ENCODE measurements around the gene CTCF.
A peak's percentile ranks its signal among the peaks of the same experiment; 100 is the strongest.

Gene CTCF

GRCh38 chr16:67551972-67552371 lies 10.4 kb upstream of the CTCF start:
- Histone ChIP-seq H3K4me3 (ENCODE audit: low read length) (no peak overlapping the region), H3K9ac (ENCODE audit: low read depth, low read length) (peak overlapping the region; percentile 32; the same call in 1 of the 2 replicates), H3K27ac (ENCODE audit: low read length) (no peak overlapping the region), H3K27me3 (ENCODE audit: insufficient read depth, low read length) (no peaks in the 10 kb centered on the region), H3K36me3 (ENCODE audit: insufficient read depth, low read depth, low read length) (peaks cover 6% of the 10 kb centered on the region; the same call in 1 of the 2 replicates), H3K4me1 (ENCODE audit: insufficient read depth, low read length) (no peaks in the 10 kb centered on the region; the same call in 1 of the 2 replicates), H3K9me3 (ENCODE audit: insufficient read depth, low read depth, low read length) (no peaks in the 10 kb centered on the region)

GRCh38 chr16:67552476-67552875 lies 9.8 kb upstream of the CTCF start:
- Histone ChIP-seq H3K4me3 (ENCODE audit: low read length) (no peak overlapping the region), H3K27ac (ENCODE audit: low read length) (no peak overlapping the region), H3K9me3 (ENCODE audit: insufficient read depth, low read depth, low read length) (no peaks in the 10 kb centered on the region), H3K36me3 (ENCODE audit: insufficient read depth, low read depth, low read length) (peaks cover 6% of the 10 kb centered on the region; the same call in 1 of the 2 replicates), H3K27me3 (ENCODE audit: insufficient read depth, low read length) (no peaks in the 10 kb centered on the region), H3K4me1 (ENCODE audit: insufficient read depth, low read length) (no peaks in the 10 kb centered on the region; the same call in 1 of the 2 replicates), H3K9ac (ENCODE audit: low read depth, low read length) (peak overlapping the region; percentile 32; the same call in 1 of the 2 replicates)

DNA sequence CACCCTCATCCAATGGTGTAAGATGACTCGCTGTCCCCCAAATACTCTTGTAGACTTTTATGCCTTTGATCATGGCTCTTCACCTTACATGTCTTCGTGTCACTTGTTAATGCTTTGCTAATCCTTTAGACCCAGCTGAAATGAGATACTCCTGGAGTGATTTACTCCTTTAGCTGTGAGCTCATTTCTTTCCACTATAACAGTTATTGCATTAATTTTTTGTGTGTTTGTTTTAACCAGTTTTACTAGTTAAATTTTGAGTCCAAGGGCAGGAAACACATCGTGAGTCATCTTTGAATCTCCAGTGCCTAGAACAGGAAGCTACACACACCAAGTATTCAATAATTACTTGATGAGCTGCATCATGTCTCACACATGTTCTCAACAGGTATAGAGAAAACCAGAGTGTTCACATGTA lies 6.5 kb upstream of the CTCF start:
- no peaks in the 10 kb centered on the region for H3K9me3 ChIP-seq (ENCODE audit: insufficient read depth, low read depth, low read length)
- H3K36me3 ChIP-seq (ENCODE audit: insufficient read depth, low read depth, low read length), result peaks cover 6% of the 10 kb centered on the region; the same call in 1 of the 2 replicates
- no peaks in the 10 kb centered on the region for H3K27me3 ChIP-seq (ENCODE audit: insufficient read depth, low read length)
- no peak overlapping the region for H3K4me3 ChIP-seq (ENCODE audit: low read length)
- H3K9ac ChIP-seq (ENCODE audit: low read depth, low read length), result no peak overlapping the region; the same call in 1 of the 2 replicates
- H3K4me1 ChIP-seq (ENCODE audit: insufficient read depth, low read length), result peaks cover under 1% of the 10 kb centered on the region
- no peak overlapping the region for H3K27ac ChIP-seq (ENCODE audit: low read length)

- Histone ChIP-seq H3K9ac (ENCODE audit: low read depth, low read length) (no peak overlapping the region), H3K9me3 (ENCODE audit: insufficient read depth, low read depth, low read length) (no peaks in the 10 kb centered on the region), H3K4me3 (ENCODE audit: low read length) (no peak overlapping the region), H3K27me3 (ENCODE audit: insufficient read depth, low read length) (no peaks in the 10 kb centered on the region), H3K4me1 (ENCODE audit: insufficient read depth, low read length) (peaks cover 7% of the 10 kb centered on the region), H3K27ac (ENCODE audit: low read length) (no peak overlapping the region), H3K36me3 (ENCODE audit: insufficient read depth, low read depth, low read length) (peaks cover 6% of the 10 kb centered on the region; the same call in 1 of the 2 replicates)
Observed at GRCh38 chr16:67558859-67559258, 3.5 kb upstream of the CTCF start.

GRCh38 chr16:67560827-67561342 lies 1.4 kb upstream of the CTCF start:
- no peaks in the 10 kb centered on the region for H3K36me3 ChIP-seq (ENCODE audit: insufficient read depth, low read depth, low read length)
- H3K4me3 ChIP-seq (ENCODE audit: low read length), result peak overlapping the region; percentile 96
- H3K27ac ChIP-seq (ENCODE audit: low read length), result no peak overlapping the region
- no peaks in the 10 kb centered on the region for H3K27me3 ChIP-seq (ENCODE audit: insufficient read depth, low read length)
- peaks cover 7% of the 10 kb centered on the region; the same call in 1 of the 2 replicates for H3K4me1 ChIP-seq (ENCODE audit: insufficient read depth, low read length)
- peak overlapping the region; percentile 94; the same call in 1 of the 2 replicates for H3K9ac ChIP-seq (ENCODE audit: low read depth, low read length)
- no peaks in the 10 kb centered on the region for H3K9me3 ChIP-seq (ENCODE audit: insufficient read depth, low read depth, low read length)

DNA sequence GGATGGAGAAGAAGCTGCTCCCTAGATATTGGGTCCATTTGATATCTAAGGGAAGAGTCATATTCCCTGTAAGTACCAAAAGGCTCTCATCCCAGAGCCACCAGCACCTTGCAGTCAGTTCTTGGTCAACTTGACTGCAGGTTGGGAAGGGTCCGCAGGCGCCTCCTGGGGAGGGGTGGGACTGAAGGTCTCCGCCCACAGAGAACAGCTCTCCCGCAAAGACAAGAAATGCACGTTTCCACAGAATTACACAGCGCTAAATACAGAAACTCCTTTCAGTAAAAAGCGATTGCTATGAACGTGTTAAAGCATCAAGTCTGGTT lies 864 bp upstream of the CTCF start:
- H3K27ac ChIP-seq (ENCODE audit: low read length), result peak overlapping the region; percentile 65

GRCh38 chr16:67561824-67562525 lies 351 bp upstream of the CTCF start:
- peak overlapping the region; percentile 65 for H3K27ac ChIP-seq (ENCODE audit: low read length)
- peaks cover 7% of the 10 kb centered on the region; the same call in 1 of the 2 replicates for H3K4me1 ChIP-seq (ENCODE audit: insufficient read depth, low read length)
- no peaks in the 10 kb centered on the region for H3K9me3 ChIP-seq (ENCODE audit: insufficient read depth, low read depth, low read length)
- no peaks in the 10 kb centered on the region for H3K27me3 ChIP-seq (ENCODE audit: insufficient read depth, low read length)
- peak overlapping the region; percentile 96 for H3K4me3 ChIP-seq (ENCODE audit: low read length)
- no peaks in the 10 kb centered on the region for H3K36me3 ChIP-seq (ENCODE audit: insufficient read depth, low read depth, low read length)
- H3K9ac ChIP-seq (ENCODE audit: low read depth, low read length), result peak overlapping the region; percentile 94

More for the DNA sequence above, 864 bp upstream of the CTCF start:
- Histone ChIP-seq H3K9ac (ENCODE audit: low read depth, low read length) (peak overlapping the region; percentile 94), H3K4me1 (ENCODE audit: insufficient read depth, low read length) (peaks cover 7% of the 10 kb centered on the region; the same call in 1 of the 2 replicates), H3K4me3 (ENCODE audit: low read length) (peak overlapping the region; percentile 96), H3K9me3 (ENCODE audit: insufficient read depth, low read depth, low read length) (no peaks in the 10 kb centered on the region), H3K27me3 (ENCODE audit: insufficient read depth, low read length) (no peaks in the 10 kb centered on the region), H3K36me3 (ENCODE audit: insufficient read depth, low read depth, low read length) (no peaks in the 10 kb centered on the region)

GRCh38 chr16:67562918-67563707 lies 787 bp downstream of the CTCF start:
- H3K27ac ChIP-seq (ENCODE audit: low read length), result peak overlapping the region; percentile 41
- no peaks in the 10 kb centered on the region for H3K36me3 ChIP-seq (ENCODE audit: insufficient read depth, low read depth, low read length)
- H3K4me3 ChIP-seq (ENCODE audit: low read length), result peak overlapping the region; percentile 95
- no peaks in the 10 kb centered on the region for H3K27me3 ChIP-seq (ENCODE audit: insufficient read depth, low read length)
- peak overlapping the region; percentile 94 for H3K9ac ChIP-seq (ENCODE audit: low read depth, low read length)
- H3K4me1 ChIP-seq (ENCODE audit: insufficient read depth, low read length), result peaks cover 7% of the 10 kb centered on the region; the same call in 1 of the 2 replicates
- H3K9me3 ChIP-seq (ENCODE audit: insufficient read depth, low read depth, low read length), result no peaks in the 10 kb centered on the region

DNA sequence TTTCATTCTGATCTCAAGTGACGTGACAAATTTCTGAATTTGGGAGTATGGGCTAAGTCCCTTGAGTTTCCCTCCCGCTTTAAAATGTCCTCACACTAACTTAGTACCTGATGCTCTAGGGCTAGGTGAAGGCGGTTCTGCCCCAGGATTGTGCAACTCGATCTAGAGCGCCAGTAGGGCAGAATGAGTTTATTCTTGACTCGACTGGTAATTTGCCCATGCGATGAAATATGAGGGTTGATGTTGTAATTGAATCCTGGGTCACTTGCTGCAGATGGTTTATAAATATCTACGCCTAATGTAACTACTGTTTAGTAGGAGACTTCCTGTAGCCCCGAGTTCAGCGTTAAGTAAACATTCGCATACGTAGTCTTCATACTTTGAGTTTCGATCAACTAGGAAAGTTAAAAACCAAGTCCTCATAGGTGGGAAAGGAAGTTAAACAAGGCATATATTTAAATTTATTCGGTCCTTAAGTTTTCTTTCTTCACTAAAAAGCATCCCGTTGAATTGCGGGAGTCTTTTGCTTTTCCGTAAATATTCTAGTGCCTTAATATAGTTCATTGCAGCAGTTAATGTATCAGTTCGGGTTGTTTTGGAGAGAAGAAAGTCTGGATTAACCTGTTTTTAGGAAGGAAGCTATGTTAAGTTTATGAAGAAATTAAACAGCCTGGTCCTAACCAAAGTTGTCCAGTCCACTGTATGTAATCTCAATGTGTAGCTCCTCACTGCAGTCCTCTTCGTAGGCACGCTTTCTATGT lies 1.6 kb downstream of the CTCF start:
- peaks cover 7% of the 10 kb centered on the region; the same call in 1 of the 2 replicates for H3K4me1 ChIP-seq (ENCODE audit: insufficient read depth, low read length)
- H3K27me3 ChIP-seq (ENCODE audit: insufficient read depth, low read length), result no peaks in the 10 kb centered on the region
- H3K36me3 ChIP-seq (ENCODE audit: insufficient read depth, low read depth, low read length), result no peaks in the 10 kb centered on the region
- H3K4me3 ChIP-seq (ENCODE audit: low read length), result peak overlapping the region; percentile 95
- no peaks in the 10 kb centered on the region for H3K9me3 ChIP-seq (ENCODE audit: insufficient read depth, low read depth, low read length)
- peak overlapping the region; percentile 94 for H3K9ac ChIP-seq (ENCODE audit: low read depth, low read length)
- peak overlapping the region; percentile 41 for H3K27ac ChIP-seq (ENCODE audit: low read length)

DNA sequence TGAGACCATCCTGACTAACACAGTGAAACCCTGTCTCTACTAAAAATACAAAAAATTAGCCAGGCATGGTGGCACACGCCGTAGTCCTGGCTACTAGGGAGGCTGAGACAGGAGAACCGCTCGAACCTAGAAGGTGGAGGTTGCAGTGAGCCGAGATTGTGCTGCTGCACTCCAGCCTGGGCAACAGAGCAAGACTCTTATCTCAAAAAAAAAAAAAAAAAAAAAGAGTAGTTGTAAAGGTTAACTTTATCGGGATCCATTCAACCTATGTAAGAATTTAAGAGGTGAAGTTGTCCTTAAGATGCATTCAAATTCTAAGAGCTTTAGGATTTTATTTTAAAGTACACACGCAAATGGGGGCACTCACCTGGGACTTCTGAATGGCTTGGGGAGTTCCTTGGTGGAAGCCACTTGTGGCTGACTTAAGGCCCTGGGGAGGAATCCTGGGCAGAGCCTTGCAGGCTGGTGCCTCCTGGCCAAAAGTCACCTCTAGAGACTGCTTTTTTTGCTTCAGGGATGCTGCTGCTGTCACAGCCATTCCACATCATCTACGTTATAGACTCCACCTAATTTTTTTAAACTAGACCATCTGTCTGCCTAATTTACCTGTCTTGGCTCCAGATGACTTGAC lies 3.3 kb downstream of the CTCF start:
- peaks cover 7% of the 10 kb centered on the region; the same call in 1 of the 2 replicates for H3K4me1 ChIP-seq (ENCODE audit: insufficient read depth, low read length)
- H3K36me3 ChIP-seq (ENCODE audit: insufficient read depth, low read depth, low read length), result no peaks in the 10 kb centered on the region
- H3K27me3 ChIP-seq (ENCODE audit: insufficient read depth, low read length), result no peaks in the 10 kb centered on the region
- H3K9ac ChIP-seq (ENCODE audit: low read depth, low read length), result no peak overlapping the region
- H3K4me3 ChIP-seq (ENCODE audit: low read length), result no peak overlapping the region
- no peaks in the 10 kb centered on the region for H3K9me3 ChIP-seq (ENCODE audit: insufficient read depth, low read depth, low read length)
- no peak overlapping the region for H3K27ac ChIP-seq (ENCODE audit: low read length)

- no peaks in the 10 kb centered on the region for H3K4me1 ChIP-seq (ENCODE audit: insufficient read depth, low read length)
- no peaks in the 10 kb centered on the region for H3K9me3 ChIP-seq (ENCODE audit: insufficient read depth, low read depth, low read length)
- no peaks in the 10 kb centered on the region for H3K27me3 ChIP-seq (ENCODE audit: insufficient read depth, low read length)
- peaks cover 43% of the 10 kb centered on the region for H3K36me3 ChIP-seq (ENCODE audit: insufficient read depth, low read depth, low read length)
- no peak overlapping the region for H3K27ac ChIP-seq (ENCODE audit: low read length)
- H3K4me3 ChIP-seq (ENCODE audit: low read length), result no peak overlapping the region
- no peak overlapping the region for H3K9ac ChIP-seq (ENCODE audit: low read depth, low read length)
Observed at GRCh38 chr16:67571464-67571863, 9.1 kb downstream of the CTCF start.
